Mucosa of descending colon (tissue), 3 donors: ENCODE results near the gene KANSL1L. TPM values are rescaled to one million over a fixed set of nuclear protein-coding genes. Genes with fewer than 3 reads are reported as not detected.

ENCODE experiments used
- ATAC-seq: fragments of 200-7000 bp; cut with Tn5 transposase; one replicate; pipeline ENCODE4 v1.9.1; 2020; ENCODE audit warnings: mild to moderate bottlenecking, moderate library complexity
- DNase-seq, 3 donors: peaks; one replicate each; pipeline ENCODE4 v3.0.0-alpha.2; 2020
- H3K36me3 ChIP-seq: fragments of 200-600 bp; one replicate; pipeline ENCODE4 v1.8.0; 2021; ENCODE audit warnings: low read depth, mild to moderate bottlenecking
- H3K4me1 ChIP-seq: fragments of 200-600 bp; one replicate; pipeline ENCODE4 v1.8.0; 2021; ENCODE audit warnings: low read depth, mild to moderate bottlenecking
- H3K4me3 ChIP-seq: fragments of 200-600 bp; one replicate; pipeline ENCODE4 v1.8.0; 2021; ENCODE audit warnings: mild to moderate bottlenecking
- H3K9me3 ChIP-seq: fragments of 200-600 bp; one replicate; pipeline ENCODE4 v1.8.0; 2021; ENCODE audit warnings: mild to moderate bottlenecking
- intact Hi-C, 2 donors: fragments of 100-400 bp; cut with DNase I in 1 of 2; cut with micrococcal nuclease in 1 of 2; formaldehyde crosslinking; loops; one replicate each; pipeline versions ENCODE4 v1.11.0 to v1.11.1; 2022; cut with DNase I, micrococcal nuclease
- total RNA-seq, 3 donors: library from RNA; stranded (reverse); fragmentation: NEBNext Ultra II Directional in 2 of 3; extraction: Animal tissue kit (Norgen Biotek cat#: 25700) in 2 of 3; gene quantifications; one replicate each; pipeline versions ENCODE4 v1.2.1 to v1.2.4, GENCODE V29; 2021 to 2023
- TF ChIP-seq, protein P1 (sequence below): fragments of 200-600 bp; IDR thresholded peaks from one replicate; pipeline ENCODE4 v1.8.0; 2022; ENCODE audit warnings: antibody characterized with exemption, mild to moderate bottlenecking
- donor health status: DM: no; HTN: no; CAD: no; lungs with moderate emphysema.
- donor health status: DM: no; HTN: no; CAD: no.
- donor health status: DM: no; HTN: yes; CAD: no.

KANSL1L gene
- total RNA-seq, 3 donors from 2014 or later = 6.8 to 29.2 (median 7.7) TPM

DNA sequence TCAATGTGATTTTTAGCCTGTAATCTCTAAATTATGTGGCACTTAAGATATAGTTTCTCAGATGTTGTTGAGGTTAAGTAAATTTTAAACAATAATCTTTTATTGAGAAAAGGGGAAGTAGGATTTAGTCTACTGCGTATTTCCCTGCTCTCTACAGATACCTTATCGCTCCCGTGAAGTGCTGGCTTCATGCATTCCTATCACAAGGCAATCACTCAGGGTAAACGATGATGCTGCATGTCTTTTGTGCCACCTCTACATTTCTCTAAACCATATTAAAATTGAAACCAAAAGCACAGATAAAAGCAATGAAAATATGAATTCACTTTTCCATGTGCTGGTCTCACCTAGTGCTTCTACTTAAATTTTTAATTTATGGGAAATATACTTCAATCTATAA, 183.2 kb downstream of the KANSL1L start:
- DNase-seq = no peak
- Histone ChIP-seq H3K4me1 (no peaks in the 10 kb centered on the region), H3K36me3 (no peaks in the 10 kb centered on the region), H3K9me3 (no peaks in the 10 kb centered on the region), H3K4me3 (no peak overlapping the region)
- TF ChIP-seq, protein P1, sequence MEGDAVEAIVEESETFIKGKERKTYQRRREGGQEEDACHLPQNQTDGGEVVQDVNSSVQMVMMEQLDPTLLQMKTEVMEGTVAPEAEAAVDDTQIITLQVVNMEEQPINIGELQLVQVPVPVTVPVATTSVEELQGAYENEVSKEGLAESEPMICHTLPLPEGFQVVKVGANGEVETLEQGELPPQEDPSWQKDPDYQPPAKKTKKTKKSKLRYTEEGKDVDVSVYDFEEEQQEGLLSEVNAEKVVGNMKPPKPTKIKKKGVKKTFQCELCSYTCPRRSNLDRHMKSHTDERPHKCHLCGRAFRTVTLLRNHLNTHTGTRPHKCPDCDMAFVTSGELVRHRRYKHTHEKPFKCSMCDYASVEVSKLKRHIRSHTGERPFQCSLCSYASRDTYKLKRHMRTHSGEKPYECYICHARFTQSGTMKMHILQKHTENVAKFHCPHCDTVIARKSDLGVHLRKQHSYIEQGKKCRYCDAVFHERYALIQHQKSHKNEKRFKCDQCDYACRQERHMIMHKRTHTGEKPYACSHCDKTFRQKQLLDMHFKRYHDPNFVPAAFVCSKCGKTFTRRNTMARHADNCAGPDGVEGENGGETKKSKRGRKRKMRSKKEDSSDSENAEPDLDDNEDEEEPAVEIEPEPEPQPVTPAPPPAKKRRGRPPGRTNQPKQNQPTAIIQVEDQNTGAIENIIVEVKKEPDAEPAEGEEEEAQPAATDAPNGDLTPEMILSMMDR = no peak
- intact Hi-C loops = no loop called here
- no peak for ATAC-seq

DNA sequence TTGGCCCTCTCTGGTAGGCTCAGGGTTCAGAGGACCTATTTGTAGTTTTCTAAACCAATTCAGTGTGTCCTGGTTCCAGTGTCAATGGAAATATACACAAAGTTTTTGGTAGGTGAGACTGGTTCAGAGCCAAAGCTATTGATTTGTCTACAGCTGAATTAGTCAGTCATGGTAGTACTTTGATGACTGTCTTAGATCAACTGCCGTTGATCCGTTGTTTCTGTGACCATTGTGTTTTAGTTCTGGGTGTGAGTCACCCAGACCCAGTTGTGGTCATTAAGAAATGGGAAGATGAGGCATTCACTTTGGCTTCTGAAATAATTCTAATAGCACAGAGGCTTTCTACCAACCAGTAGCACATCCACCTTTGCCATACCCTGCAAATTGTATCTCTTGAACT, 184.8 kb downstream of the KANSL1L start:
- TF ChIP-seq, protein P1 = no peak
- intact Hi-C loops = no loop called here
- Histone ChIP-seq H3K36me3 (no peaks in the 10 kb centered on the region), H3K9me3 (no peaks in the 10 kb centered on the region), H3K4me3 (no peak overlapping the region), H3K4me1 (no peaks in the 10 kb centered on the region)
- no peak for ATAC-seq
- no peak for DNase-seq

DNA sequence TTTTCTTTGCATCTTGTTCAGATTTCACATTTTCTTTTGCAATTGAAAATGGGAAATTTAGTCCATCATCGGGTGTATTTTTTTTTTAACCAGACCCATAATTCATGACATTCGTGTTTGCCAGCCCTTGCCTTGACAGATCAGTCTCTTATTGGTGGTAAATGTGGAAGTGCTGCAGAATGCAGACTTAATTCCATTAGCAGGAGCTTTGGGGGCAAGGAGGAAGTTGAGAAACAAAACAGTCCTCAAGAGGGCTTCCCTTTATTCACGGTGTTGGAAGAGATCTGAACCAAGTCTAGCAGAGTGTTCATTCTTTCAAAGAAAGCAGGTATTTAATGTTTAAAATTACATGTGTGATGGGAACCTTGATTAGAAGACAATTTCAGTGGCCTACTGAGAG, 185.3 kb downstream of the KANSL1L start:
- intact Hi-C loops = no loop called here
- no peak for DNase-seq
- no peak for ATAC-seq

DNA sequence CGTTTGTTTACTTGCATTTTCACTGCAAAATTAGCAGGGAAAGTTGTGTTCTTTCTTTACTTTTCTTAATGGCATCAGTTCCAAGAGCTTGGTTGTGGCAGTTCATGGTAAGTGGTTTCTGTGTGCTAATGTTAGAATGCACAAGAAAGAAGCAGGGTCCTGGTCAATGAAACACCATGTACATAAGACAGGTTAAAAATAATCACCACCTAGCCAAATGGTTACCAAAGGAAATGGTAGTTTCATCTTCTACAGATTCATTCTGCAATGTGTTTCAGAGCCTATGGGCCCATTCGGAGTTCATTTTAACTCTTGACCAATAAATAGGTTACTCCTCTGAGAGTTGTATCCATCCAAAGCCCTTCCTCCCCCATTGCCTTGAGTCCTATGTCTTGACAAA, 186.9 kb downstream of the KANSL1L start:
- Histone ChIP-seq H3K4me1 (no peaks in the 10 kb centered on the region), H3K36me3 (no peaks in the 10 kb centered on the region), H3K9me3 (no peaks in the 10 kb centered on the region), H3K4me3 (no peak overlapping the region)
- TF ChIP-seq, protein P1 = no peak
- DNase-seq (no peak), ATAC-seq (no peak)
- intact Hi-C loops = loop anchor here in 1 of 2 donors (5.0 kb wide), 1 partner anchor 208 kb away; no protein-coding TSS in a partner anchor

More for the DNA sequence above, 185.3 kb downstream of the KANSL1L start:
- H3K4me3 ChIP-seq = no peak overlapping the region
- no peaks in the 10 kb centered on the region for H3K36me3 ChIP-seq
- TF ChIP-seq, protein P1 = no peak
- H3K4me1 ChIP-seq = no peaks in the 10 kb centered on the region
- H3K9me3 ChIP-seq = no peaks in the 10 kb centered on the region

DNA sequence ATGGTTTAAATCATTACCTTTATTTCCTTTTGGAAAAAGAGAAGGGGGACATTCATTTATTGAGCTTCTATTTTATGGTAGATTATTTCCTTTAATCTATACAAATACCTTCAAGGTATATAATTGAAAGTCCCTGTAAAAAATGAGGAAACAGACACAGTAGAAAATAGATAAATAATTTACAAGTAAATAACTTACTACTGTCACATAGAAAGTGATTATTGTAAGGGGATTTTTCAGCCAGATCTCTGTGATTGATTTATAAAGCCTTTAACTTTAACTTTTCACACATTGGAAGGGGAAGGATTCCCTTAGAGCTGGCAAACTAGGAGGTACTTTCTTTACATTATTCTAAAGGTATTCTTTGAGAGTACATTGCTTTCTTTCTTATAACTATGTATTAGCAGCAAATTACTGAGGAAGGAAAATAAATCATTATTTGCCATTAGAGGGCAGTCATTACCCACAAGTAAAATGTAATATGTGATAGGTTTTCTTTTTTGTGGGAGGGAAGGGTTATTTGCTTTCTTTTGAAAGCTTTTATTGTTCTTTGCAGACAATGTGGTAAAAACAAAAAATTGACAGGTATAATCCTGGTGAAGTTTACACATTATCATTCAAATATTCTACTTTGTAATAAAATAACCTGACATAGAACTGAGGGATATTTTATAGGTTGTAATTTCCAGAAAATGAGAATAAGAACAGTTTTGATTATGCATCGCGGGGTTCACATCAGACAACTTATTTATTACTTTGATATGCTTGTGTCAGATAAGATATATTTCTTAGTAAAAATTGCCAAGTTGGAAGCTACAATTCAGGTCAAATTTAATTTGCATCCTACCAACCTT, 193.6 kb downstream of the KANSL1L start:
- Histone ChIP-seq H3K36me3 (no peaks in the 10 kb centered on the region), H3K4me1 (no peaks in the 10 kb centered on the region), H3K4me3 (no peak overlapping the region), H3K9me3 (no peaks in the 10 kb centered on the region)
- intact Hi-C loops = loop anchor here in 1 of 2 donors (5.0 kb wide), 1 partner anchor 220 kb away; no protein-coding TSS in a partner anchor
- no peak for ATAC-seq
- DNase-seq = no peak
- TF ChIP-seq, protein P1 = no peak
